ENCODE measurements around the gene CCDC121. TPM values are rescaled to one million over a fixed set of nuclear protein-coding genes. Genes with fewer than 3 reads are reported as not detected.

CCDC121 gene
- total and polyA plus RNA-seq, 2 of the 4 experiments (the other 2 are of a cell fraction) = 0.65 to 2.0 TPM

- Histone ChIP-seq H4K5ac (ENCODE audit: low read depth, low read length) (no peak overlapping the region), H3K23ac (ENCODE audit: low read depth, low read length) (no peak overlapping the region), H3K9ac (ENCODE audit: low read depth, low read length) (no peak overlapping the region), H3K4ac (ENCODE audit: low read depth, low read length) (no peak overlapping the region), H3K4me2 (ENCODE audit: low read depth, low read length) (no peak overlapping the region), H2AFZ (replicated peaks; ENCODE audit: low read length, poor library complexity) (no peak overlapping the region), H2BK15ac (ENCODE audit: low read depth, low read length) (no peak overlapping the region), H2AK9ac (replicated peaks; ENCODE audit: low read depth, low read length, poor library complexity) (no peak overlapping the region), H2BK120ac (ENCODE audit: low read depth, low read length) (no peak overlapping the region), H3K4me1 (ENCODE audit: control insufficient read depth, insufficient read depth, low read length) (peaks cover 5% of the 10 kb centered on the region; the same call in 1 of the 2 replicates), H3K14ac (replicated peaks; ENCODE audit: low read depth, low read length) (no peak overlapping the region), H3K9me3 (ENCODE audit: control insufficient read depth, insufficient read depth, low read length) (peaks cover 4% of the 10 kb centered on the region), H2AK5ac (ENCODE audit: low read depth, low read length) (no peak overlapping the region), H3K79me1 (ENCODE audit: low read depth in 1 of 2, low read length in 2 of 2) (peaks cover 10 to 42% of the 10 kb centered on the region in 2 experiments), H3K9me1 (ENCODE audit: insufficient read depth, low read length) (peaks cover 6% of the 10 kb centered on the region; the same call in 1 of the 2 replicates), H3K18ac (ENCODE audit: low read depth, low read length) (no peak overlapping the region), H4K91ac (ENCODE audit: insufficient read depth, low read depth, low read length) (no peak overlapping the region), H4K20me1 (ENCODE audit: insufficient read depth, low read length) (peaks cover 25% of the 10 kb centered on the region), H3K36me3 (ENCODE audit: control insufficient read depth, insufficient read depth, low read length) (no peaks in the 10 kb centered on the region), H2BK5ac (ENCODE audit: low read depth, low read length, poor library complexity, severe bottlenecking) (no peak overlapping the region), H3K4me3 (ENCODE audit: insufficient read depth, low read depth, low read length) (no peak overlapping the region), H3K56ac (ENCODE audit: extremely low read depth, insufficient read depth, low read length) (no peak overlapping the region), H4K8ac (ENCODE audit: low read depth in 2 of 2, low read length in 2 of 2) (no peak overlapping the region), H2BK20ac (ENCODE audit: low read depth, low read length) (no peak overlapping the region), H3K27ac (ENCODE audit: insufficient read depth, low read length) (no peak overlapping the region), H3K27me3 (ENCODE audit: control insufficient read depth, insufficient read depth, low read length) (no peaks in the 10 kb centered on the region)
- in situ Hi-C loops (cut with MboI; ENCODE audit: low sequenced_read_pairs) (no loop called here), dilution Hi-C loops (cut with HindIII; ENCODE audit: low sequenced_read_pairs, unreplicated experiment) (no loop called here), intact Hi-C loops (cut with micrococcal nuclease) (no loop called here)
- BruUV-seq (replicated peaks) = no TSS peak
- no peak for ATAC-seq (ENCODE audit: low read depth)
- TF ChIP-seq RAD21 (IDR thresholded peaks at IDR 0.05; ENCODE audit: low read length) (no peak), FOS (IDR thresholded peaks at IDR 0.05; ENCODE audit: low read depth, low read length) (no peak), BHLHE40 (IDR thresholded peaks at IDR 0.05; ENCODE audit: low read depth, low read length) (no peak)
- WGBS, 2 experiments (ENCODE audit: extremely low coverage in 2 of 2, insufficient read length in 1 of 2) = no CpG with 5 or more reads among the region's 2 CpGs
- DNase-seq = no peak
- POLR2A ChIA-PET (ENCODE audit: unreplicated experiment) = no interaction called here
- CTCF ChIA-PET = interaction anchor here (0.6 kb wide), 1 partner anchor 10 kb away, joined by 6 read pairs; no protein-coding TSS in a partner anchor
Measured at GRCh38 chr2:27587025-27587424, 41.8 kb downstream of the CCDC121 start.
